OCI-LY7 (cell line): ENCODE measurements around the gene PRRC2B. TPM values are rescaled to one million over a fixed set of nuclear protein-coding genes. Genes with fewer than 3 reads are reported as not detected.

ENCODE experiments used
- BruUV-seq: library from RNA; stranded (reverse); fragments of 400-500 nt; replicated peaks from 2 replicates; lab custom pipeline; 2021; lab: Mats Ljungman, UMichigan
- CTCF ChIA-PET: fragments of 300-600 bp; sonication (Branson Sonifier 250); formaldehyde crosslinking; loops from one replicate; lab custom pipeline; 2022; ENCODE audit warnings: antibody characterized with exemption; ENCODE audit not compliant: unreplicated experiment; lab: Charles Lee
- POLR2A ChIA-PET: fragments of 300-600 bp; sonication (Branson Sonifier 250); formaldehyde crosslinking; loops from one replicate; lab custom pipeline; 2022; ENCODE audit warnings: antibody characterized with exemption; lab: Charles Lee
- DNase-seq: peaks from one replicate; pipeline ENCODE4 v3.0.0-alpha.2; 2015; ENCODE audit warnings: low spot score
- H2AFZ ChIP-seq: fragments of 200-600 bp; sonication (generic), shearing (Covaris generic); 2 replicates; pipeline ENCODE4 v1.6.1; 2014; ENCODE audit warnings: mild to moderate bottlenecking, antibody characterized with exemption, low read length, moderate library complexity
- H3K27ac ChIP-seq: fragments of 200-600 bp; sonication (generic); 2 replicates; pipeline ENCODE4 v1.5.1; 2014; ENCODE audit warnings: mixed run types, low read depth, mild to moderate bottlenecking, moderate library complexity, low read length, inconsistent platforms; ENCODE audit not compliant: poor library complexity, severe bottlenecking
- H3K36me3 ChIP-seq: fragments of 200-600 bp; sonication (generic); 2 replicates; pipeline ENCODE4 v1.6.1; 2014; ENCODE audit warnings: mild to moderate bottlenecking, antibody characterized with exemption, low read length, moderate library complexity, mixed read lengths; ENCODE audit not compliant: insufficient read depth
- H3K4me1 ChIP-seq: fragments of 200-600 bp; sonication (generic); 2 replicates; pipeline ENCODE4 v1.5.1; 2014; ENCODE audit warnings: mild to moderate bottlenecking, low read length; ENCODE audit not compliant: insufficient read depth, poor library complexity, severe bottlenecking
- H3K4me2 ChIP-seq: fragments of 200-600 bp; sonication (generic); 2 replicates; pipeline ENCODE4 v1.6.1; 2014; ENCODE audit warnings: mild to moderate bottlenecking, low read length
- H3K4me3 ChIP-seq: fragments of 200-600 bp; sonication (generic); 2 replicates; pipeline ENCODE4 v1.5.1; 2014; ENCODE audit warnings: mild to moderate bottlenecking, low read depth, low read length; ENCODE audit not compliant: poor library complexity, severe bottlenecking
- H3K79me2 ChIP-seq: fragments of 200-600 bp; sonication (generic); 2 replicates; pipeline ENCODE4 v1.6.1; 2016; ENCODE audit warnings: low read depth, mild to moderate bottlenecking, low read length, moderate library complexity, mixed read lengths; ENCODE audit not compliant: insufficient read depth
- H3K9me2 ChIP-seq: fragments of 200-600 bp; sonication (generic); 2 replicates; pipeline ENCODE4 v1.6.1; 2016; ENCODE audit warnings: mild to moderate bottlenecking, low read length, mixed read lengths; ENCODE audit not compliant: insufficient read depth
- H3K9me3 ChIP-seq: fragments of 200-600 bp; sonication (generic); 2 replicates; pipeline ENCODE4 v1.6.1; 2014; ENCODE audit warnings: mild to moderate bottlenecking, mixed run types, low read length, mixed read lengths
- H4K20me1 ChIP-seq: fragments of 200-600 bp; sonication (generic); 2 replicates; pipeline ENCODE4 v1.6.1; 2014; ENCODE audit warnings: mild to moderate bottlenecking, antibody characterized with exemption, low read length, moderate library complexity, mixed read lengths; ENCODE audit not compliant: insufficient read depth
- CTCF ChIP-seq: fragments of 200-600 bp; sonication (generic); conservative IDR thresholded peaks from 2 replicates; pipeline ENCODE4 v1.5.1; 2014; ENCODE audit warnings: mild to moderate bottlenecking, antibody characterized with exemption, low read length, moderate library complexity, mixed read lengths
- EZH2phosphoT487 ChIP-seq: fragments of 200-600 bp; sonication (generic); IDR thresholded peaks from 2 replicates; pipeline ENCODE4 v1.6.1; 2018; ENCODE audit warnings: low read depth, borderline replicate concordance, mild to moderate bottlenecking, mixed run types, antibody characterized with exemption, low read length, moderate library complexity, mixed read lengths
- intact Hi-C: fragments of 100-400 bp; cut with micrococcal nuclease; formaldehyde crosslinking; loops from one replicate; pipeline ENCODE4 v1.10.0; 2022; ENCODE audit not compliant: unreplicated experiment
- total RNA-seq, 2 experiments: library from RNA; depleted of rRNA in 1 of 2; stranded (reverse); fragments of >200 nt in 1 of 2; shearing (Covaris generic) in 1 of 2; gene quantifications; 2 replicates each; pipeline ENCODE4 v1.2.3, GENCODE V29; 2014 to 2022

PRRC2B gene
- total RNA-seq, 2 experiments from 2014 or later = 84.2 to 210 TPM

GRCh38 chr9:131443648-131444047 is 49.8 kb downstream of the PRRC2B start:
- Histone ChIP-seq H3K9me3 (no peaks in the 10 kb centered on the region), H3K4me2 (no peak overlapping the region), H4K20me1 (no peaks in the 10 kb centered on the region), H3K79me2 (no peaks in the 10 kb centered on the region; the same call in 1 of the 2 replicates), H3K36me3 (peaks cover 94% of the 10 kb centered on the region), H2AFZ (no peak overlapping the region), H3K9me2 (no peaks in the 10 kb centered on the region), H3K4me3 (no peak overlapping the region), H3K27ac (no peak overlapping the region), H3K4me1 (peaks cover 11% of the 10 kb centered on the region)
- ChIA-PET POLR2A (no interaction called here), CTCF (no interaction called here)
- intact Hi-C loops = no loop called here
- no TSS peak for BruUV-seq
- TF ChIP-seq CTCF (no peak), EZH2phosphoT487 (no peak)
- no peak for DNase-seq

GRCh38 chr9:131446276-131446675 is 52.4 kb downstream of the PRRC2B start:
- BruUV-seq = no TSS peak
- Histone ChIP-seq H2AFZ (no peak overlapping the region), H3K27ac (no peak overlapping the region), H3K9me3 (no peaks in the 10 kb centered on the region), H3K9me2 (no peaks in the 10 kb centered on the region), H3K4me2 (no peak overlapping the region), H3K4me1 (peaks cover 3% of the 10 kb centered on the region), H4K20me1 (no peaks in the 10 kb centered on the region), H3K36me3 (peaks cover 94% of the 10 kb centered on the region), H3K4me3 (no peak overlapping the region), H3K79me2 (no peaks in the 10 kb centered on the region; the same call in 1 of the 2 replicates)
- ChIA-PET CTCF (no interaction called here), POLR2A (no interaction called here)
- no peak for TF ChIP-seq EZH2phosphoT487
- no peak for TF ChIP-seq CTCF
- intact Hi-C loops = no loop called here
- no peak for DNase-seq

GRCh38 chr9:131447148-131447547 is 53.3 kb downstream of the PRRC2B start:
- no TSS peak for BruUV-seq
- Histone ChIP-seq H3K4me1 (no peaks in the 10 kb centered on the region), H3K4me3 (no peak overlapping the region), H4K20me1 (no peaks in the 10 kb centered on the region), H3K9me3 (no peaks in the 10 kb centered on the region), H3K4me2 (no peak overlapping the region), H2AFZ (no peak overlapping the region), H3K36me3 (peaks cover 94% of the 10 kb centered on the region), H3K79me2 (peaks cover 3% of the 10 kb centered on the region; the same call in 1 of the 2 replicates), H3K27ac (no peak overlapping the region), H3K9me2 (no peaks in the 10 kb centered on the region)
- TF ChIP-seq EZH2phosphoT487 (no peak), CTCF (no peak)
- CTCF ChIA-PET = no interaction called here
- DNase-seq = no peak
- intact Hi-C loops = no loop called here
- POLR2A ChIA-PET = no interaction called here
